PFSK-1 (cell line): ENCODE data around the gene COL24A1.

Experiments used
- FOXP2 ChIP-seq: optimal IDR thresholded peaks from 2 replicates; pipeline ENCODE3; 2011; ENCODE audit warnings: borderline replicate concordance, control low read depth, inconsistent platforms; ENCODE audit not compliant: insufficient read depth; ENCODE audit errors: extremely low read length, extremely low read depth
- POLR2AphosphoS5 ChIP-seq: IDR thresholded peaks from 2 replicates; pipeline ENCODE4 v1.6.1; 2012; ENCODE audit warnings: low read depth, mild to moderate bottlenecking, control low read depth, low read length, moderate library complexity
- REST ChIP-seq, 2 experiments: IDR thresholded peaks; 2 replicates each; pipeline versions ENCODE4 v1.6.1 to v1.8.0; 2011 to 2012; ENCODE audit warnings: low read depth in 2 of 2, low read length in 2 of 2, control low read depth in 1 of 2, inconsistent platforms in 1 of 2, mild to moderate bottlenecking in 1 of 2, moderate library complexity in 1 of 2; ENCODE audit not compliant: insufficient read depth in 1 of 2
- SIN3A ChIP-seq: IDR thresholded peaks from 2 replicates; pipeline ENCODE4 v1.6.1; 2012; ENCODE audit warnings: mild to moderate bottlenecking, low read length, moderate library complexity, borderline replicate concordance; ENCODE audit not compliant: insufficient read depth
- TAF1 ChIP-seq: IDR thresholded peaks from 2 replicates; pipeline ENCODE4 v1.6.1; 2012; ENCODE audit warnings: low read length, control low read depth, borderline replicate concordance; ENCODE audit not compliant: insufficient read depth

COL24A1 gene

GRCh38 chr1:85822696-85823095 is 333.9 kb downstream of the COL24A1 start:
- no peak for TF ChIP-seq REST (IDR thresholded peaks at IDR 0.05; ENCODE audit: insufficient read depth in 1 of 2, low read depth in 2 of 2, low read length in 2 of 2)
- TF ChIP-seq SIN3A: no peak
- no peak for TF ChIP-seq TAF1
- TF ChIP-seq FOXP2: no peak
- no peak for TF ChIP-seq POLR2AphosphoS5

- TF ChIP-seq POLR2AphosphoS5 (no peak), SIN3A (no peak), REST (IDR thresholded peaks at IDR 0.05; ENCODE audit: insufficient read depth in 1 of 2, low read depth in 2 of 2, low read length in 2 of 2) (no peak)
These were observed 338.2 kb downstream of the COL24A1 start for GRCh38 chr1:85818371-85818770.

- TF ChIP-seq SIN3A (no peak), POLR2AphosphoS5 (no peak), FOXP2 (no peak), TAF1 (no peak), REST (IDR thresholded peaks at IDR 0.05; ENCODE audit: insufficient read depth in 1 of 2, low read depth in 2 of 2, low read length in 2 of 2) (no peak)
These were observed 340.0 kb downstream of the COL24A1 start for GRCh38 chr1:85816606-85817005.

GRCh38 chr1:85815906-85816305 is 340.7 kb downstream of the COL24A1 start:
- no peak for TF ChIP-seq REST (IDR thresholded peaks at IDR 0.05; ENCODE audit: insufficient read depth in 1 of 2, low read depth in 2 of 2, low read length in 2 of 2)
- TF ChIP-seq POLR2AphosphoS5: no peak
- TF ChIP-seq FOXP2: no peak
- TF ChIP-seq TAF1: no peak
- TF ChIP-seq SIN3A: no peak
